ENCODE data around the gene ANKDD1A.

GRCh38 chr15:64950888-64951287 is 39.2 kb downstream of the ANKDD1A start:
- TF ChIP-seq POLR2AphosphoS5 (IDR thresholded peaks at IDR 0.05; ENCODE audit: low read depth, low read length) = no peak
- no peak for TF ChIP-seq POLR2A (IDR thresholded peaks at IDR 0.05; ENCODE audit: low read depth, low read length)
- TF ChIP-seq TAF1 (IDR thresholded peaks at IDR 0.05; ENCODE audit: borderline replicate concordance, low read depth, low read length) = no peak
